ENCODE measurements around the gene RHOBTB3.

The RHOBTB3 gene

DNA sequence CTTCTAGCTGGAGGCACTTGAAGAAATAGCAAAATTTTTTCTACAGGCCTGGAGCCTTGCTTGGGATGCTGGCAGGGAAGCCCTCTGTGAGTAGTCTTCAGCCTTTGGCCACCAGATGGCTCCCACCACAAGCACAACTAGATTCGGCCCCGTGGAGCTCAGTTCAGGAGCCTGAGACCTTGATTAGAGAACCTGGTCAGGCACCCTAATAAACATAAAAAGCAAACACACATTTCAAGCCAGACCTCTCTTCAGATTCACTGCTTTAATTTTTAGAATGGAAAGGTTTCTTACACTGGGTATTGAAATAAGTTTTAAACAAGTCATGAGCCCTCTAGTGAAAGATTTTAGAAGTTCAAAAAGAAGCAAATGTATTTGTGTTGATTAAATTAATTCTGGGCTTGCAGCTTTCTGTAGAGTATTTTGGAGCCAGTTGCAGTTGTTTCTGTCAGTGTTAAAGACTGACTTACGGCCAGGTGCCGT is 50.0 kb downstream of the RHOBTB3 start:
- H3K27ac ChIP-seq (ENCODE audit: low read length) = no peak overlapping the region

DNA sequence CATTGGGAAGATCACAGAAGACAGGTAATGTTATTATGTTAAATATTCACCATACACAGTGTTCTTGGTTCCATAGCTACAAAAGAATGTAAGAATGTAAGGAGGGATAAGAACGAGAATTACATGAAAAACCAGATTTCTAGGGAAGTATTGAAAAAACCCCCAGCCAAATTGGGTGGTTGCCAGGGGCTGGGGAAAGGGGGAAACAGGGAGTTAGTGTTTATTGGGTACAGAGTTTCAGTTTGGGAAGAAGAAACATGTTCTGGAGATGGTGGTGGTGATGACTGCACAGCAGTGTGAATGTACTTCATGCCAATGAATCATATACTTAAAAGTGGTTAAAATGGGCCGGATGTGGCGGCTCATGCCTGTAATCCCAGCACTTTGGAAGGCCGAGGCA is 51.0 kb downstream of the RHOBTB3 start:
- Histone ChIP-seq H3K9me3 (ENCODE audit: insufficient read depth, low read depth, low read length) (no peaks in the 10 kb centered on the region), H3K4me3 (ENCODE audit: low read length) (no peak overlapping the region), H3K27ac (ENCODE audit: low read length) (no peak overlapping the region), H3K4me1 (ENCODE audit: insufficient read depth, low read length) (no peaks in the 10 kb centered on the region), H3K36me3 (ENCODE audit: insufficient read depth, low read depth, low read length) (no peaks in the 10 kb centered on the region), H3K27me3 (ENCODE audit: insufficient read depth, low read length) (no peaks in the 10 kb centered on the region), H3K9ac (ENCODE audit: low read depth, low read length) (no peak overlapping the region)

More for the DNA sequence above, 50.0 kb downstream of the RHOBTB3 start:
- no peaks in the 10 kb centered on the region for H3K27me3 ChIP-seq (ENCODE audit: insufficient read depth, low read length)
- H3K9ac ChIP-seq (ENCODE audit: low read depth, low read length) = no peak overlapping the region
- H3K4me1 ChIP-seq (ENCODE audit: insufficient read depth, low read length) = no peaks in the 10 kb centered on the region
- H3K36me3 ChIP-seq (ENCODE audit: insufficient read depth, low read depth, low read length) = no peaks in the 10 kb centered on the region
- no peaks in the 10 kb centered on the region for H3K9me3 ChIP-seq (ENCODE audit: insufficient read depth, low read depth, low read length)
- H3K4me3 ChIP-seq (ENCODE audit: low read length) = no peak overlapping the region

DNA sequence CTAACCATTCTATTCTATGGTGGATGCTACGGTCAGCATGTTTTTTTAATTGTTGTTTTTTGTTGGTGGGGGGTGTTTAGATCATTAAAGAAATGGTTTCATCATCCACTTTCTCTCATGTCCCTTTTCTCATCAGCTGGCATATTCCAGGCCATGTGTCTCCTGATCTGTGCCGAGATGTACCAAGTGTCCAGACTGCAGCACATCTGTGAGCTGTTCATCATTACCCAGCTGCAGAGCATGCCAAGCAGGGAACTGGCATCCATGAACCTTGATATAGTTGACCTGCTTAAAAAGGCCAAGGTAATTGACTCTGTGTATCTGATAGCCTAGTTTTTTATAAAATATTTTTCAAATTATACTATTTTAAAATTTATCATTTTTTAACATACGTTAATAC is 52.5 kb downstream of the RHOBTB3 start:
- H3K4me1 ChIP-seq (ENCODE audit: insufficient read depth, low read length) = no peaks in the 10 kb centered on the region
- no peak overlapping the region for H3K9ac ChIP-seq (ENCODE audit: low read depth, low read length)
- no peaks in the 10 kb centered on the region for H3K9me3 ChIP-seq (ENCODE audit: insufficient read depth, low read depth, low read length)
- no peak overlapping the region for H3K4me3 ChIP-seq (ENCODE audit: low read length)
- H3K27me3 ChIP-seq (ENCODE audit: insufficient read depth, low read length) = no peaks in the 10 kb centered on the region
- no peak overlapping the region for H3K27ac ChIP-seq (ENCODE audit: low read length)
- no peaks in the 10 kb centered on the region for H3K36me3 ChIP-seq (ENCODE audit: insufficient read depth, low read depth, low read length)

DNA sequence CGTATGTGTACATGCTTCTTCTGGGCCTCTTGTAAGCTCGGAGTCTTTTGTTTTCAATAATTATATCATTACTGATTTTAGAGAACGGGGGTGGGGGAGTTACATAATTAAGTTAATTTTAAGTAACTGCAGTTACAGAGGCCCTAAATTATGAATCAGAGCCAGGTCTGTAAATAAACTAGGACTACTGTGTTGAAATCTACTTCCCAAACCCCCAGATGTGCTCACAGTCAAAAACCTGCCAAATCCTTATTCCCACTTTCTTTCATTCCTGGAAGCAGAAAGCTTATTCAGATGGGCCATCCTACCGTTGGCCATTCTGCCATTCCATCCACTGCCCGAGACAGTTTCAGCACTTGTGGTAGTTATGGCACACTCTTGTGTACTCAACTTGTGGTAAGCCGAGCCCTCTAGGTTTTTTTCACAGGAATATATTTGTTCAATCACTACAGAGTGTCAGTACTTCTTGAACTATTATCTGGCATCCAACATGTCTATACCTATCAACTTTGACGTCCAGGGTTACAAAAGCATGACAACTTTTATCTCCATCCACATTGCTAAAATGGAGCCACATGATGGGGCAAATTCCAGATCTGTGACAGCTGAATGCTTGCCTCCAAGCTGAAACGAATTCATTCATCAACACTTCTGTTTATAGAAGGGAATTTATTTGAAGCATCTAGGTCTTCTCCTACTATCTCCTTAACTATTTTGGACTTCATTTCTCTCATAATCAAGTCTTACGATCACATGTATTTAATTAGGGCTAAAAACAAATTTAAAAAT is 53.6 kb downstream of the RHOBTB3 start:
- Histone ChIP-seq H3K36me3 (ENCODE audit: insufficient read depth, low read depth, low read length) (no peaks in the 10 kb centered on the region), H3K9ac (ENCODE audit: low read depth, low read length) (no peak overlapping the region), H3K4me3 (ENCODE audit: low read length) (no peak overlapping the region), H3K27me3 (ENCODE audit: insufficient read depth, low read length) (no peaks in the 10 kb centered on the region), H3K27ac (ENCODE audit: low read length) (no peak overlapping the region), H3K9me3 (ENCODE audit: insufficient read depth, low read depth, low read length) (no peaks in the 10 kb centered on the region), H3K4me1 (ENCODE audit: insufficient read depth, low read length) (no peaks in the 10 kb centered on the region)

DNA sequence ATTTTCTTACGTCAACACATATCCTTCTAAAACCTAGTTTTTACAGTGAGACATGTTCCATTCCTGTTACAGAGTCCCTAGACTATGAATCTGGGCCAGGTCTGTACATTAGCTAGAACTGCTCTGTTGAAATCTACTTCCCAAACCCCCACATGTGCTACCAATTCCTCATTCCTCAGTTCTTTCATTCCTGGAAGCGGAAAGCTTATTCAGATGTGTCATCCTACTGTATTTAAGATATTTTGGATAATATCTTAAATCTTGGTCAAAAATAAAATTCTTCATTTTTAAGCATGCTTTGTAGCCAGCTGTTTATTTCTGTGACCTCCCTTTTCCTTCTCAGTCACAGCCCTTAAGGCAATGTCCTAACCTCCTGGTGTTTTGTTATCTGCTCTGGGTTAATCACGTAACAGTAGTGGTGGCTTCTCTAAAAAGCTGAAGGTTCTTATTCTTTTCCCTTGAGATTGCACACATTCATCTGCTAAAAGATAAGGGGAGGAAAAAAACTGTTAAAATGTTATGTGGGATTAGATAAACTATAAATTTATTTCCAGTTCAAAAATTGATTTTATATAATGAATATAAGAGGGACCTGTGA is 55.8 kb downstream of the RHOBTB3 start:
- no peaks in the 10 kb centered on the region for H3K4me1 ChIP-seq (ENCODE audit: insufficient read depth, low read length)
- H3K36me3 ChIP-seq (ENCODE audit: insufficient read depth, low read depth, low read length) = no peaks in the 10 kb centered on the region
- H3K9me3 ChIP-seq (ENCODE audit: insufficient read depth, low read depth, low read length) = no peaks in the 10 kb centered on the region
- H3K4me3 ChIP-seq (ENCODE audit: low read length) = no peak overlapping the region
- H3K27ac ChIP-seq (ENCODE audit: low read length) = no peak overlapping the region
- H3K27me3 ChIP-seq (ENCODE audit: insufficient read depth, low read length) = no peaks in the 10 kb centered on the region
- H3K9ac ChIP-seq (ENCODE audit: low read depth, low read length) = no peak overlapping the region

DNA sequence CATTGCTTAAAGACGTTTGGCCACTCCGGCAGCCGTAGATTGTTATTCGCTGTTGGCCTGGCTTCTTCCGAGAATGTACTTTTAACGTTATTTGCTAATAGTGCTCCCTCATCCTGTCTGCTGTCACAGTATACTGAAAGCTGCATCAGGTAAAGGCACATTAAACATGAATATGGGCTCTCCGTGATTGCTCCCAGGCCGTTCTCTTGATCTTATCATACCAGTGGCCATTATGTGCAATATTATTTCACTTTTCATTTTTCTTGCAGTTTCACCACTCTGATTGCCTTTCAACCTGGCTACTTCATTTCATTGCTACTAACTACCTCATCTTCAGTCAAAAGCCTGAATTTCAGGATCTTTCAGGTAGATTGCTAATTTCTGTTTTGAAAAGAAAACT is 57.4 kb downstream of the RHOBTB3 start:
- no peaks in the 10 kb centered on the region for H3K4me1 ChIP-seq (ENCODE audit: insufficient read depth, low read length)
- H3K36me3 ChIP-seq (ENCODE audit: insufficient read depth, low read depth, low read length) = no peaks in the 10 kb centered on the region
- H3K27me3 ChIP-seq (ENCODE audit: insufficient read depth, low read length) = no peaks in the 10 kb centered on the region
- no peak overlapping the region for H3K4me3 ChIP-seq (ENCODE audit: low read length)
- H3K9ac ChIP-seq (ENCODE audit: low read depth, low read length) = no peak overlapping the region
- H3K27ac ChIP-seq (ENCODE audit: low read length) = no peak overlapping the region
- H3K9me3 ChIP-seq (ENCODE audit: insufficient read depth, low read depth, low read length) = no peaks in the 10 kb centered on the region

DNA sequence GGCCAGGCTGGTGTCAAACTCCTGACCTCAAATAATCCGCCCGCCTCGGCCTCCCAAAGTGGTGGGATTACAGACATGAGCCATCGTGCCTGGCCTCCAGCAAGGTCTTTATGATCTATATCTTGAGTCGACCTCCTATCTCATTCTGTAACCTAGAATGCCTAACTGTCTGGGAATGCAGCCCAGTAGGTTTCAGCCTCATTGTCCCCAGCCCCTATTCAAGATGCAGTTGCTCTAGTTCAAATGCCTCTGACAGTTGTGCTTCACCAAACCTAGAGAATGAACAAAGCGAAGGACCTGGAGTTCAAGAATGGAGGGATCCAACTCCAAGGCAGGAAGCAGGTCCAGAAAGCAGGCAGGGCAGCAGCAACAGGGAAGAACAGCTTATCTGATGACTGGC is 60.6 kb downstream of the RHOBTB3 start:
- no peak overlapping the region for H3K27ac ChIP-seq (ENCODE audit: low read length)
- no peak overlapping the region for H3K4me3 ChIP-seq (ENCODE audit: low read length)
- no peaks in the 10 kb centered on the region for H3K27me3 ChIP-seq (ENCODE audit: insufficient read depth, low read length)
- no peak overlapping the region for H3K9ac ChIP-seq (ENCODE audit: low read depth, low read length)
- H3K4me1 ChIP-seq (ENCODE audit: insufficient read depth, low read length) = no peaks in the 10 kb centered on the region
- H3K36me3 ChIP-seq (ENCODE audit: insufficient read depth, low read depth, low read length) = no peaks in the 10 kb centered on the region
- H3K9me3 ChIP-seq (ENCODE audit: insufficient read depth, low read depth, low read length) = no peaks in the 10 kb centered on the region

DNA sequence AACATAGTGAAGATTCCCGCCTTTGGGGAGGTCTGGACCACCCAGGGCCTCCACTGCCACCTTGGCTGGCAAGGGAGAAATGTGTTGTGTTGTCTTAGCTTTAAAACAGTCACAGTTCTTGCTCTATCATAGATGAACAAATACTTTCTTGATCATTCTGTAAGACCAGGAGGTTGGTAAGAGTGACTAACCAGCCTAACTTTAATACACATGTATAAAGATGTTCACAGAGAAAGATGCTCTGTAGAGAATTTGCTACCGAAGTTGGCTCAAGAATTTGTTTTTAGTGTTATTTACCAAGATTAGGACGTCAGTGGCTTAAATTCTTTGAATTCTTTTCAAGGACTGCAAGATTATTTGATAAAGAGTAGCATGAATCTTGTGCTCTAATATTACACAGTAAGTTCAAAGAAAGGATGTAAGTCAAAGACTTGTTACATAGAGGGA is 63.0 kb downstream of the RHOBTB3 start:
- no peaks in the 10 kb centered on the region for H3K4me1 ChIP-seq (ENCODE audit: insufficient read depth, low read length)
- no peaks in the 10 kb centered on the region for H3K27me3 ChIP-seq (ENCODE audit: insufficient read depth, low read length)
- H3K9ac ChIP-seq (ENCODE audit: low read depth, low read length) = no peak overlapping the region
- H3K9me3 ChIP-seq (ENCODE audit: insufficient read depth, low read depth, low read length) = no peaks in the 10 kb centered on the region
- no peak overlapping the region for H3K4me3 ChIP-seq (ENCODE audit: low read length)
- no peaks in the 10 kb centered on the region for H3K36me3 ChIP-seq (ENCODE audit: insufficient read depth, low read depth, low read length)
- no peak overlapping the region for H3K27ac ChIP-seq (ENCODE audit: low read length)

DNA sequence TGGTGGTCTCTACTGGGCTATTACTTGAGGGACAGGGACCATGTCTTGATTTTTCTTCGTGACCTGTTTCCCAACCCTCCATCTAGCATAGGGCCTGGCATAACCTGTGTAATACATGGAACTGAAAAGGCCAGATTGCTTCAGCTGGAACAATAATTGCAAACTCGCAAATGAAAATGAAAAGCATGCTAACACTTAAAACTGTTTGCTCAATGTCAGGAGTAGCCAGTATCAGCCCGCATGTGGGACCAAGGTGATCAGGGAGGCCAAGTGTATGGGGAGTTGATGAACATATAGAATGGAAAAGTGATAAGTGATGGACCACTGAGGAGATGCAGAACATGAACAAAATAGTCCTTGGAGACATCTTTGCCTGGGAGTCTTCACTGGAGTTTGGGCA is 66.2 kb downstream of the RHOBTB3 start:
- Histone ChIP-seq H3K36me3 (ENCODE audit: insufficient read depth, low read depth, low read length) (no peaks in the 10 kb centered on the region), H3K9ac (ENCODE audit: low read depth, low read length) (no peak overlapping the region), H3K27me3 (ENCODE audit: insufficient read depth, low read length) (no peaks in the 10 kb centered on the region), H3K4me3 (ENCODE audit: low read length) (no peak overlapping the region), H3K27ac (ENCODE audit: low read length) (no peak overlapping the region), H3K4me1 (ENCODE audit: insufficient read depth, low read length) (no peaks in the 10 kb centered on the region), H3K9me3 (ENCODE audit: insufficient read depth, low read depth, low read length) (no peaks in the 10 kb centered on the region)

DNA sequence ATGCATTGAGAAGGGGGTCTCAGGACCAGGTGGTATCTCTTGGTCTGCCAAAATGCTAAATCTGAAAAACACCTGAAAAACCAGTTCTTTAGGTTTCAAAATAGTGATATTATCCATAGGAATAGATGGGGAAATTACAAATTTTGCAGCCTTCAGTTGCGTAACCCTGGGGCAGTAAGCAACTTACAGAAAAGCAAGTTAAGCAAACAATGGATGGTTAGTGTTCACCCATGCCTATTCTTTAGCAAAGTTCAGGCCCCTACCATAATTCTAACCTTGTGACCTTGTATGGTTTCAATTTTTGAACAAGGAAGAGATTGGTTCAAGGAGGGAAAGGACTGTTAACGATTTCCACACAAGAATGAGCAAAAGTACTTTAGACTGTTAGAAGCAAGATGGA is 66.9 kb downstream of the RHOBTB3 start:
- Histone ChIP-seq H3K36me3 (ENCODE audit: insufficient read depth, low read depth, low read length) (no peaks in the 10 kb centered on the region), H3K4me3 (ENCODE audit: low read length) (no peak overlapping the region), H3K27me3 (ENCODE audit: insufficient read depth, low read length) (no peaks in the 10 kb centered on the region), H3K9me3 (ENCODE audit: insufficient read depth, low read depth, low read length) (no peaks in the 10 kb centered on the region), H3K27ac (ENCODE audit: low read length) (no peak overlapping the region), H3K9ac (ENCODE audit: low read depth, low read length) (no peak overlapping the region), H3K4me1 (ENCODE audit: insufficient read depth, low read length) (no peaks in the 10 kb centered on the region)

DNA sequence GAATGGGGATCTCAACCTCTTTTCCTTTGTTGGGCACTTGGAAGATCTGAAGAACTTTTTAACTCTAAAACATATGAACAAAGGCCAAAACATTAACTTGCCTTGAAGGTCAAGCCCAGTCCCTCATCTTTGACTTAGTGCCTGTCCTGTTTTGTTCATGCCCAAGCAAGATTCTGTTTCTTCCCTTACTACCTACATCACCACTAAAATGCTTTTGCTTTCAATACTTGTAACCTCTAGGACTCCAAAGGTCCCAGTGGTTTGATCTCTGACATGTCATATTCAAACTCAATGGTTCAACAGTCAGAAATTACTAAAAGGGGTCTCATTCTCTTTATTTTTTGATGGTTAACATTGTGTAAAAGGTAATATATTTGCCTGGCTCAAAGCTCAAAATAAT is 67.4 kb downstream of the RHOBTB3 start:
- Histone ChIP-seq H3K27ac (ENCODE audit: low read length) (no peak overlapping the region), H3K9ac (ENCODE audit: low read depth, low read length) (no peak overlapping the region), H3K36me3 (ENCODE audit: insufficient read depth, low read depth, low read length) (no peaks in the 10 kb centered on the region), H3K9me3 (ENCODE audit: insufficient read depth, low read depth, low read length) (no peaks in the 10 kb centered on the region), H3K4me1 (ENCODE audit: insufficient read depth, low read length) (no peaks in the 10 kb centered on the region), H3K27me3 (ENCODE audit: insufficient read depth, low read length) (no peaks in the 10 kb centered on the region), H3K4me3 (ENCODE audit: low read length) (no peak overlapping the region)

DNA sequence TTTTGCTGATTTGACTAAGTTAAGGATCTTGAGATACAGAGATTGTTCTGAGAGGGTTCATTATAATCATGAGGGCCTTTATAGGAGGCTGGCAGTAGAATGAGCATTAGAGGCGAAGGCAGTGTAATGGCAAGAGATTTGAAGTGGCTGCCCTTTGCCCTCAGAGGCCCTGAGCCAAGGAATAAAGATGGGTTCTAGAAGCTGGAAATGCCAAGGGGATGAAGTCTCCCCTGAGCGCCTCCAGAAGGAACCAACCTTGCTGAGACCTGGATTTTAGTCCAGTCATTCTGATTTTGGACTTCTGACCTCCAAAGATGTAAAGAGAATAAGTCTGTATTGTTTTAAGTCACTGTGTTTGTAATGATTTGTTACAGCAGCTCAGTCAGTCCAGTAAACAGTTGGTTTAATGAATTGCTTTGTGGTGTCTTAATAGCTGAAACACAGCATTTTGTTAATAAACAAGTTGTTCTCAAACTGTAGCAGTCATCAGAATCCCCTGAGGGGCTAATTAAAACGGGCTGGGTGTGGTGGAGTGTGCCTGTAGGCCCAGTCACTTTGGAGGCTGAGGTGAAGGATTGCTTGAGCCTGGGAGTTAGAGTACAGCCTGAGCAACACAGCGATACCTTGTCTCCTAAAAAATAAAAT is 68.2 kb downstream of the RHOBTB3 start:
- H3K27ac ChIP-seq (ENCODE audit: low read length) = no peak overlapping the region
- no peaks in the 10 kb centered on the region for H3K27me3 ChIP-seq (ENCODE audit: insufficient read depth, low read length)
- no peaks in the 10 kb centered on the region for H3K9me3 ChIP-seq (ENCODE audit: insufficient read depth, low read depth, low read length)
- no peak overlapping the region for H3K4me3 ChIP-seq (ENCODE audit: low read length)
- H3K9ac ChIP-seq (ENCODE audit: low read depth, low read length) = no peak overlapping the region
- no peaks in the 10 kb centered on the region for H3K4me1 ChIP-seq (ENCODE audit: insufficient read depth, low read length)
- H3K36me3 ChIP-seq (ENCODE audit: insufficient read depth, low read depth, low read length) = no peaks in the 10 kb centered on the region

Measured in iPS-20b (cell line).